WTC11 (cell line): Measurements from ENCODE around the gene RS1.

Experiments
- CREM ChIP-seq: sonication (generic); formaldehyde crosslinking; IDR thresholded peaks from 2 replicates; pipeline ENCODE4 v1.8.1; 2022; ENCODE audit warnings: mild to moderate bottlenecking, missing genetic modification reagents, moderate library complexity
- ETV6 ChIP-seq: sonication (generic); formaldehyde crosslinking; IDR thresholded peaks from 2 replicates; pipeline ENCODE4 v1.8.1; 2022; ENCODE audit warnings: mild to moderate bottlenecking, missing genetic modification reagents
- FOXJ3 ChIP-seq: sonication (generic); formaldehyde crosslinking; IDR thresholded peaks from 2 replicates; pipeline ENCODE4 v1.9.0; 2021; ENCODE audit warnings: missing genetic modification reagents, mild to moderate bottlenecking, borderline replicate concordance
- FOXP1 ChIP-seq: sonication (generic); formaldehyde crosslinking; IDR thresholded peaks from 2 replicates; pipeline ENCODE4 v1.8.0; 2022; ENCODE audit warnings: missing genetic modification reagents, mild to moderate bottlenecking, moderate library complexity, borderline replicate concordance
- KAT7 ChIP-seq: sonication (generic); formaldehyde crosslinking; IDR thresholded peaks from 2 replicates; pipeline ENCODE4 v1.8.1; 2023; ENCODE audit warnings: missing genetic modification reagents, mild to moderate bottlenecking, borderline replicate concordance
- NFYB ChIP-seq: sonication (generic); formaldehyde crosslinking; conservative IDR thresholded peaks from 2 replicates; pipeline ENCODE4 v1.8.0; 2022; ENCODE audit warnings: low read depth, missing genetic modification reagents
- NR2C2 ChIP-seq: sonication (generic); formaldehyde crosslinking; IDR thresholded peaks from 2 replicates; pipeline ENCODE4 v1.8.0; 2022; ENCODE audit warnings: mild to moderate bottlenecking, missing genetic modification reagents
- NR3C1 ChIP-seq: sonication (generic); formaldehyde crosslinking; conservative IDR thresholded peaks from 2 replicates; pipeline ENCODE4 v1.8.1; 2023; ENCODE audit warnings: low read depth, mild to moderate bottlenecking, missing genetic modification reagents
- TCF7 ChIP-seq: sonication (generic); formaldehyde crosslinking; IDR thresholded peaks from 2 replicates; pipeline ENCODE4 v1.8.0; 2022; ENCODE audit warnings: mild to moderate bottlenecking, low read depth, missing genetic modification reagents, moderate library complexity
- TF ChIP-seq, protein P1 (sequence below): fragments of 200-600 bp; IDR thresholded peaks from 2 replicates; pipeline ENCODE4 v1.8.0; 2022; ENCODE audit warnings: antibody characterized with exemption
- TF ChIP-seq, protein P2 (sequence below): sonication (generic); formaldehyde crosslinking; IDR thresholded peaks from 2 replicates; pipeline ENCODE4 v1.8.0; 2022; ENCODE audit warnings: missing genetic modification reagents
- TF ChIP-seq, protein P3 (sequence below): sonication (generic); formaldehyde crosslinking; conservative IDR thresholded peaks from 2 replicates; pipeline ENCODE4 v1.8.1; 2023; ENCODE audit warnings: mild to moderate bottlenecking, low read depth, missing genetic modification reagents, moderate library complexity

DNA sequence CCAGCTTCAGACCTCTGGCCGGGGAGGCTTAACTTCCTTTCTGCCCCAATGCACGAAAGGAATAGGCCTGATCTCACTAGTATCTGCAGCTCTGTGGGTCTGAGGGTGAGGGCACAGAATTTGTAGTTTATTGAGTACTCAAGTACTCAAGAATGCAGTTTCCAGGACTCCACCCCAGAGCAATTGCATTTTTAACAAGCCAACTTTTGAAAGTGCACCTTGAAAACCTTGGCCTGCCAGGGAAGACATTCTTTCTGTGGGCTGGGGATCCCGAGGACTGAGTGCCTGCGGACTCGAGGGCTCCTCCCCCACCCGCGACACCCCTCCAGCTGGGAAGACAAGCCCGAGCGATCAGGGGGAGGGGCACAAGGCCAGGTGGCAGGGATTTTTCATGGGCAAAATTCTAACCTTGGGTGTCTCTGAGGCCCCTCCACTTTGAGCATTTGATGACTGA, 22.4 kb downstream of the RS1 start:
- no peak for TF ChIP-seq KAT7
- TF ChIP-seq NR3C1, result no peak
- TF ChIP-seq NR2C2 (CRISPR knock-in tag), result no peak
- TF ChIP-seq, protein P1, sequence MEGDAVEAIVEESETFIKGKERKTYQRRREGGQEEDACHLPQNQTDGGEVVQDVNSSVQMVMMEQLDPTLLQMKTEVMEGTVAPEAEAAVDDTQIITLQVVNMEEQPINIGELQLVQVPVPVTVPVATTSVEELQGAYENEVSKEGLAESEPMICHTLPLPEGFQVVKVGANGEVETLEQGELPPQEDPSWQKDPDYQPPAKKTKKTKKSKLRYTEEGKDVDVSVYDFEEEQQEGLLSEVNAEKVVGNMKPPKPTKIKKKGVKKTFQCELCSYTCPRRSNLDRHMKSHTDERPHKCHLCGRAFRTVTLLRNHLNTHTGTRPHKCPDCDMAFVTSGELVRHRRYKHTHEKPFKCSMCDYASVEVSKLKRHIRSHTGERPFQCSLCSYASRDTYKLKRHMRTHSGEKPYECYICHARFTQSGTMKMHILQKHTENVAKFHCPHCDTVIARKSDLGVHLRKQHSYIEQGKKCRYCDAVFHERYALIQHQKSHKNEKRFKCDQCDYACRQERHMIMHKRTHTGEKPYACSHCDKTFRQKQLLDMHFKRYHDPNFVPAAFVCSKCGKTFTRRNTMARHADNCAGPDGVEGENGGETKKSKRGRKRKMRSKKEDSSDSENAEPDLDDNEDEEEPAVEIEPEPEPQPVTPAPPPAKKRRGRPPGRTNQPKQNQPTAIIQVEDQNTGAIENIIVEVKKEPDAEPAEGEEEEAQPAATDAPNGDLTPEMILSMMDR, result no peak
- TF ChIP-seq, protein P2, sequence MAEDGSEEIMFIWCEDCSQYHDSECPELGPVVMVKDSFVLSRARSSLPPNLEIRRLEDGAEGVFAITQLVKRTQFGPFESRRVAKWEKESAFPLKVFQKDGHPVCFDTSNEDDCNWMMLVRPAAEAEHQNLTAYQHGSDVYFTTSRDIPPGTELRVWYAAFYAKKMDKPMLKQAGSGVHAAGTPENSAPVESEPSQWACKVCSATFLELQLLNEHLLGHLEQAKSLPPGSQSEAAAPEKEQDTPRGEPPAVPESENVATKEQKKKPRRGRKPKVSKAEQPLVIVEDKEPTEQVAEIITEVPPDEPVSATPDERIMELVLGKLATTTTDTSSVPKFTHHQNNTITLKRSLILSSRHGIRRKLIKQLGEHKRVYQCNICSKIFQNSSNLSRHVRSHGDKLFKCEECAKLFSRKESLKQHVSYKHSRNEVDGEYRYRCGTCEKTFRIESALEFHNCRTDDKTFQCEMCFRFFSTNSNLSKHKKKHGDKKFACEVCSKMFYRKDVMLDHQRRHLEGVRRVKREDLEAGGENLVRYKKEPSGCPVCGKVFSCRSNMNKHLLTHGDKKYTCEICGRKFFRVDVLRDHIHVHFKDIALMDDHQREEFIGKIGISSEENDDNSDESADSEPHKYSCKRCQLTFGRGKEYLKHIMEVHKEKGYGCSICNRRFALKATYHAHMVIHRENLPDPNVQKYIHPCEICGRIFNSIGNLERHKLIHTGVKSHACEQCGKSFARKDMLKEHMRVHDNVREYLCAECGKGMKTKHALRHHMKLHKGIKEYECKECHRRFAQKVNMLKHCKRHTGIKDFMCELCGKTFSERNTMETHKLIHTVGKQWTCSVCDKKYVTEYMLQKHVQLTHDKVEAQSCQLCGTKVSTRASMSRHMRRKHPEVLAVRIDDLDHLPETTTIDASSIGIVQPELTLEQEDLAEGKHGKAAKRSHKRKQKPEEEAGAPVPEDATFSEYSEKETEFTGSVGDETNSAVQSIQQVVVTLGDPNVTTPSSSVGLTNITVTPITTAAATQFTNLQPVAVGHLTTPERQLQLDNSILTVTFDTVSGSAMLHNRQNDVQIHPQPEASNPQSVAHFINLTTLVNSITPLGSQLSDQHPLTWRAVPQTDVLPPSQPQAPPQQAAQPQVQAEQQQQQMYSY, result no peak
- no peak for TF ChIP-seq TCF7 (CRISPR knock-in tag)
- no peak for TF ChIP-seq NFYB (CRISPR knock-in tag)
- no peak for TF ChIP-seq ETV6 (CRISPR knock-in tag)
- no peak for TF ChIP-seq FOXJ3
- no peak for TF ChIP-seq CREM (CRISPR knock-in tag)
- TF ChIP-seq, protein P3, sequence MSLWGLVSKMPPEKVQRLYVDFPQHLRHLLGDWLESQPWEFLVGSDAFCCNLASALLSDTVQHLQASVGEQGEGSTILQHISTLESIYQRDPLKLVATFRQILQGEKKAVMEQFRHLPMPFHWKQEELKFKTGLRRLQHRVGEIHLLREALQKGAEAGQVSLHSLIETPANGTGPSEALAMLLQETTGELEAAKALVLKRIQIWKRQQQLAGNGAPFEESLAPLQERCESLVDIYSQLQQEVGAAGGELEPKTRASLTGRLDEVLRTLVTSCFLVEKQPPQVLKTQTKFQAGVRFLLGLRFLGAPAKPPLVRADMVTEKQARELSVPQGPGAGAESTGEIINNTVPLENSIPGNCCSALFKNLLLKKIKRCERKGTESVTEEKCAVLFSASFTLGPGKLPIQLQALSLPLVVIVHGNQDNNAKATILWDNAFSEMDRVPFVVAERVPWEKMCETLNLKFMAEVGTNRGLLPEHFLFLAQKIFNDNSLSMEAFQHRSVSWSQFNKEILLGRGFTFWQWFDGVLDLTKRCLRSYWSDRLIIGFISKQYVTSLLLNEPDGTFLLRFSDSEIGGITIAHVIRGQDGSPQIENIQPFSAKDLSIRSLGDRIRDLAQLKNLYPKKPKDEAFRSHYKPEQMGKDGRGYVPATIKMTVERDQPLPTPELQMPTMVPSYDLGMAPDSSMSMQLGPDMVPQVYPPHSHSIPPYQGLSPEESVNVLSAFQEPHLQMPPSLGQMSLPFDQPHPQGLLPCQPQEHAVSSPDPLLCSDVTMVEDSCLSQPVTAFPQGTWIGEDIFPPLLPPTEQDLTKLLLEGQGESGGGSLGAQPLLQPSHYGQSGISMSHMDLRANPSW (CRISPR knock-in tag), result no peak
- TF ChIP-seq FOXP1 (CRISPR knock-in tag), result no peak
